GM19397 (cell line): ENCODE results near the gene KPNB1.

ENCODE experiments used
- ATAC-seq: cut with Tn5 transposase; IDR thresholded peaks from one replicate; pipeline ENCODE4 v1.9.1; 2021; ENCODE audit warnings: mild to moderate bottlenecking, moderate library complexity; ENCODE audit not compliant: unreplicated experiment

KPNB1 gene

GRCh38 chr17:47636273-47637030 lies 13.3 kb upstream of the KPNB1 start:
- ATAC-seq: no peak

DNA sequence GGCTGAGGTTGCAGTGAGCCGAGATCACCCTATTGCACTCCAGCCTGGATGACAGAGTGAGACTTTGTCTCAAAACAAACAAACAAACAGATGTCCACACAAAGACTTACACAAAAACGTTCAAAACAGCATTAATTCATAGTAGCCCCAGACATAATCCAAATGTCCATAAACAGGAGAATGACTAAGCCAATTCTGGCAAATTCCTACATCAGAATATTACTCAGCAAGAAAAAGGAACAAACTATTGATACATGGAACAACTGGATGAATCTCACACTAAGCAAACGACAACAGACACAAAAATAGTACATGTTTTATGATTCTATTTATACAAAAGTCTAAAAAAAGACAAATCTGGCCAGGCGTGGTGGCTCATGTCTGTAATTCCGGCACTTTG lies 10.8 kb upstream of the KPNB1 start:
- no peak for ATAC-seq

GRCh38 chr17:47640076-47640475 lies 9.6 kb upstream of the KPNB1 start:
- no peak for ATAC-seq

DNA sequence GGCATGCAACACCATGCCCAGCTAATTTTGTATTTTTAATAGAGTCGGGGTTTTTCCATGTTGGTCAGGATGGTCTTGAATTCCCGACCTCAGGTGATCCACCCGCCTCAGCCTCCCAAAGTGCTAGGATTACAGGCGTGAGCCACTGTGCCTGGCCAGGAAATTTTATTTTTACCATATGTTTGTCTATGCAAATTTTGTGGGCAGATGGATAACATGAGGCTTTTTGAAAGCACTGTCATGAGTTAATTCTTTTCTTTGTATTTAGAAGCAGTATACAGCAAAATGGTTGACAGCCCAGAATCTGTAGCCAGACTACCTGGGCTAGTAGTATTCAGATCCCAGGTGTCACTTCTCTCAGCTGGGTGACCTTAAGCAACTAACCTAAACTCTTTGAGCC lies 8.5 kb upstream of the KPNB1 start:
- no peak for ATAC-seq

GRCh38 chr17:47643116-47643515 lies 6.6 kb upstream of the KPNB1 start:
- no peak for ATAC-seq

GRCh38 chr17:47644324-47644723 lies 5.4 kb upstream of the KPNB1 start:
- ATAC-seq: no peak

DNA sequence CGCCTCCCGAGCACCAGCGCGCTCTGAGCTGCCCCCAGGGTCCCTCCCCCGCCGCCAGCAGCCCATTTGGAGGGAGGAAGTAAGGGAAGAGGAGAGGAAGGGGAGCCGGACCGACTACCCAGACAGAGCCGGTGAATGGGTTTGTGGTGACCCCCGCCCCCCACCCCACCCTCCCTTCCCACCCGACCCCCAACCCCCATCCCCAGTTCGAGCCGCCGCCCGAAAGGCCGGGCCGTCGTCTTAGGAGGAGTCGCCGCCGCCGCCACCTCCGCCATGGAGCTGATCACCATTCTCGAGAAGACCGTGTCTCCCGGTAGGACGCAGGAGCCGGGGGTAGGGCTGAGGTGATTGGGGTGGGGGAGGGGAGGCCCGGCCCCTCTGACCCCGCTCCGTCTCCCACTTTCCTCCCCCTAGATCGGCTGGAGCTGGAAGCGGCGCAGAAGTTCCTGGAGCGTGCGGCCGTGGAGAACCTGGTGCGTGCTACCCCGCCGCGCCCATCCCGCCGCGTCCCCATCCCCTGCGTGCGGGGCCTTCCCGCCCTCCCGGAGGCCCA lies 329 bp downstream of the KPNB1 start:
- ATAC-seq: peak; percentile 1

- ATAC-seq: peak; percentile 50
These were observed 1.1 kb downstream of the KPNB1 start for GRCh38 chr17:47650525-47651522.

DNA sequence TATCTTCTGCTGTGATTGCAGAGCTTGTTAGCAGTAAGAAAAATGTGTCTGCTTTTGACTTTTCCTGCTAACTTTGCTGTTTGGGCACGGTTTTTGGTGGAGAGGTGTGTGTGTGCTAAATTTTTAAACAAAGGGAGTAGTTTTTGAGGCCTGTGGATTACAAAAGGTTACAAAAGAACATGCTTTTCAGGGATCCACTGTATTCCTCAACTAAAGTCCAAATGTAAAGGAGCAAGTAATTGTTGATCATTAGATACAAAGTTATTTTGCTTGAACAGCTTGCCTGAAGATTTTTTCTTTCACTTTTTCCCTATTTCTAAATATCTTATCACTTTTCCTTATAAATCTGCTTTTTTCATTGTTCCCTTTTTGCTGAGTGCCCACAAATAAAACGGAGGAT lies 2.0 kb downstream of the KPNB1 start:
- no peak for ATAC-seq

DNA sequence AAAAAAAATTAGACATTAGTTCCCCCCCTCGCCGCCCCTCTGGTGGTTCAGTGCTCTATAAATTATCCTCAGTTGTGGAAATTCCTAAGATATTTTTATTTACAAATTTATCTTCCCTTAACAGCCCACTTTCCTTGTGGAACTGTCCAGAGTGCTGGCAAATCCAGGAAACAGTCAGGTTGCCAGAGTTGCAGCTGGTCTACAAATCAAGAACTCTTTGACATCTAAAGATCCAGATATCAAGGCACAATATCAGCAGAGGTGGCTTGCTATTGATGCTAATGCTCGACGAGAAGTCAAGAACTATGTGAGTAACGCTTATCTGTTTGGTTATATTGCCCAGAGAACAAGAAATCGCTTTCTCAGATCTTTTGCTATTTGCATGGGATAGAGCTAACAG lies 2.9 kb downstream of the KPNB1 start:
- no peak for ATAC-seq

GRCh38 chr17:47653442-47653841 lies 3.7 kb downstream of the KPNB1 start:
- ATAC-seq: no peak

- no peak for ATAC-seq
These were observed 5.3 kb downstream of the KPNB1 start for GRCh38 chr17:47654991-47655390.

- no peak for ATAC-seq
These were observed 10.4 kb downstream of the KPNB1 start for GRCh38 chr17:47660064-47660492.

- ATAC-seq: peak; percentile 58
These were observed 14.3 kb downstream of the KPNB1 start for GRCh38 chr17:47663912-47664623.

DNA sequence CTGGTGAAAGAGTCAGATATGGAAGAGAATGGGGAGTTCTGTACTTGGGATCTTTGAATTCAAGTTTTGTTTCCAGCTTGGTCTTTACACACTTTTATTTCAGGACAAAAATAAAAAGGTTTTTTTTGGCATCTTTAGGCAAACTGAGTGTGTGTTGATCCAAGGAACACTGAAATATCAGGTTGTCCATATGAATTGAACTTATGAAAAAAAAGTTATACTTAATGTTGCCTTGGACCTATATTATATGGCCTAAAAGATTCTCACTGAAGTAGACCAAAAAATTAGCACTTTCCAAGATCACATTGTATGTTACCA lies 14.9 kb downstream of the KPNB1 start:
- ATAC-seq: no peak

GRCh38 chr17:47665655-47666054 lies 15.9 kb downstream of the KPNB1 start:
- ATAC-seq: no peak

GRCh38 chr17:47669081-47669480 lies 19.4 kb downstream of the KPNB1 start:
- ATAC-seq: no peak

DNA sequence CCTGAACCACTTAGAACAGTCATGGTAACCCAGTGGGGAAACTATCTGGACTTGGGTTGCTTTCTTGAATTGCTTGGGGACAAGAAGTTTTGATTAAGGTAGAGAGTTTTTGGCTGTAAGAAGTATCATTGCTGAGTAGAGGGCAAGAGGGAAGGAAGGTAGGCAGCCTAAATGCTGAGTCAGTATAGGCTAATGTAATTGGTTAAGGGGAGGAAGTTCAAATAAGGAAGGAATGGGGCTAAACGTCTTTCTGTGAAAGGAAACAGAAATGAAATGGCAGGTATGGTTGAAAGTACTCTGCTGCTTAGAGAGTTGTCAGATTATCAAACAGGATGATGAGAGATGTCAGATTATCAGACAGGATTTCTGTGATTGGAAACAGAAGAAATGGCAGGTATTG lies 20.3 kb downstream of the KPNB1 start:
- no peak for ATAC-seq

DNA sequence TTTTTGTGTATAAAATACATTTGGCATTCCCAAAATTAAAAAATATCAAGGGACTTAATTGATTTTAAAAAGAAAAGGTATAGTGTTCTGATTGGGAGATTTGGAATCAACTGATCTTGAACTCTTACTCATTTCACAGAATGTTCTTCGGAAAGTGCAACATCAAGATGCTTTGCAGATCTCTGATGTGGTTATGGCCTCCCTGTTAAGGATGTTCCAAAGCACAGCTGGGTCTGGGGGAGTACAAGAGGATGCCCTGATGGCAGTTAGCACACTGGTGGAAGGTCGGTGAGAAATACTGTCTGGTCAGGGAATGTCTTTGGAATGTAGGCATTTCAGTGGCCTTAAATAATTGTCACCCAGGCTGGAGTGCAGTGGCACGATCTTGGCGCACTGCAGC lies 24.8 kb downstream of the KPNB1 start:
- ATAC-seq: no peak

GRCh38 chr17:47675380-47676198 lies 25.9 kb downstream of the KPNB1 start:
- no peak for ATAC-seq

DNA sequence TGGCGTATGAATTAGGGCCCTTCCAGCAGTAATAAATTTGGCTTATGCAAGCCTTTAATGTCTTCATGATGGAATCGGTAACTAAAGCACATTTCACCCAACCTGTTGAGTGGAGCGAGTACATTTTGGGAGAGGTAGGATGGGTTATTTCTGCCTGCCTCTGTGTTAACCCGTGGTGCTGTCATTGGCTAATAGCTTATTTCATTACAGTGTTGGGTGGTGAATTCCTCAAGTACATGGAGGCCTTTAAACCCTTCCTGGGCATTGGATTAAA lies 26.4 kb downstream of the KPNB1 start:
- no peak for ATAC-seq
